Left ventricle myocardium inferior (tissue), 1 donor: ENCODE results near the gene SV2B. TPM values are rescaled to one million over a fixed set of nuclear protein-coding genes. Genes with fewer than 3 reads are reported as not detected.

Experiments
- DNase-seq: peaks from one replicate; pipeline ENCODE4 v3.0.0-alpha.2; 2020
- H3K27ac ChIP-seq: fragments of 200-600 bp; replicated peaks from 2 replicates; pipeline ENCODE4 v1.8.0; 2021
- H3K27me3 ChIP-seq: fragments of 200-600 bp; 2 replicates; pipeline ENCODE4 v1.8.0; 2021; ENCODE audit warnings: low read depth
- H3K36me3 ChIP-seq: fragments of 200-600 bp; 2 replicates; pipeline ENCODE4 v1.8.0; 2021
- H3K4me1 ChIP-seq: fragments of 200-600 bp; 2 replicates; pipeline ENCODE4 v1.8.0; 2021
- H3K4me3 ChIP-seq: fragments of 200-600 bp; 2 replicates; pipeline ENCODE4 v1.8.0; 2021; ENCODE audit warnings: mild to moderate bottlenecking, moderate library complexity
- H3K9me3 ChIP-seq: fragments of 200-600 bp; replicated peaks from 2 replicates; pipeline ENCODE4 v1.8.0; 2021
- intact Hi-C: fragments of 100-400 bp; cut with micrococcal nuclease; formaldehyde crosslinking; loops from one replicate; pipeline ENCODE4 v1.11.0; 2022
- total RNA-seq: library from RNA; stranded (reverse); fragmentation: NEBNext Ultra II Directional; extraction: Animal tissue kit (Norgen Biotek cat#: 25700); gene quantifications from one replicate; pipeline ENCODE4 v1.2.1, GENCODE V29; 2021
- TF ChIP-seq, protein P1 (sequence below): fragments of 200-600 bp; IDR thresholded peaks from 2 replicates; pipeline ENCODE4 v1.8.0; 2021; ENCODE audit warnings: antibody characterized with exemption, mild to moderate bottlenecking, borderline replicate concordance
- donor health status: DM: no; HTN: yes; CAD: no; lungs with severe emphysema.

The SV2B gene
- total RNA-seq, 1 donor from 2014 or later, result 2.8 TPM

DNA sequence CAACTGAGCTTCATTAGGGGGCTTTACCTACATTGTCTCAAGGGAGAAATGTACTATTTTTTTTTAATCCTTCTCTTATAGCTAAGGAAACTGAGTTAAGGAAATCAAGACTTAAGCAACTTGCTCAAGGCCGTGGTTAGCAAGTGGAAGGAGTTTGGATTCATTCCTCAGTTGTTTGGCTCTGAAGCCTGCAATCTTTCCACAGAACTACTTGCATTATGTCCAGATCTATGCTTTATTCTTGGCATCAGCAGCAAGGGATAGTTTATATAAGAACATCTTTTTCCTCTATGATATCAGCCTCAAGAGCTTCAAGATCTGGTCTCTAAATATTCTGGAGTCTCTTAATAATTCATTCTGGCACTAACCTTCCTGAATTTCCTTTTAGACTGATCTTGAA, 182.4 kb downstream of the SV2B start:
- H3K36me3 ChIP-seq, result no peaks in the 10 kb centered on the region
- no peak overlapping the region for H3K27ac ChIP-seq
- H3K4me1 ChIP-seq, result peaks cover 3% of the 10 kb centered on the region
- H3K27me3 ChIP-seq, result no peaks in the 10 kb centered on the region
- intact Hi-C loops, result no loop called here
- no peak for DNase-seq
- TF ChIP-seq, protein P1, sequence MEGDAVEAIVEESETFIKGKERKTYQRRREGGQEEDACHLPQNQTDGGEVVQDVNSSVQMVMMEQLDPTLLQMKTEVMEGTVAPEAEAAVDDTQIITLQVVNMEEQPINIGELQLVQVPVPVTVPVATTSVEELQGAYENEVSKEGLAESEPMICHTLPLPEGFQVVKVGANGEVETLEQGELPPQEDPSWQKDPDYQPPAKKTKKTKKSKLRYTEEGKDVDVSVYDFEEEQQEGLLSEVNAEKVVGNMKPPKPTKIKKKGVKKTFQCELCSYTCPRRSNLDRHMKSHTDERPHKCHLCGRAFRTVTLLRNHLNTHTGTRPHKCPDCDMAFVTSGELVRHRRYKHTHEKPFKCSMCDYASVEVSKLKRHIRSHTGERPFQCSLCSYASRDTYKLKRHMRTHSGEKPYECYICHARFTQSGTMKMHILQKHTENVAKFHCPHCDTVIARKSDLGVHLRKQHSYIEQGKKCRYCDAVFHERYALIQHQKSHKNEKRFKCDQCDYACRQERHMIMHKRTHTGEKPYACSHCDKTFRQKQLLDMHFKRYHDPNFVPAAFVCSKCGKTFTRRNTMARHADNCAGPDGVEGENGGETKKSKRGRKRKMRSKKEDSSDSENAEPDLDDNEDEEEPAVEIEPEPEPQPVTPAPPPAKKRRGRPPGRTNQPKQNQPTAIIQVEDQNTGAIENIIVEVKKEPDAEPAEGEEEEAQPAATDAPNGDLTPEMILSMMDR, result no peak
- H3K9me3 ChIP-seq, result no peaks in the 10 kb centered on the region
- no peak overlapping the region for H3K4me3 ChIP-seq

DNA sequence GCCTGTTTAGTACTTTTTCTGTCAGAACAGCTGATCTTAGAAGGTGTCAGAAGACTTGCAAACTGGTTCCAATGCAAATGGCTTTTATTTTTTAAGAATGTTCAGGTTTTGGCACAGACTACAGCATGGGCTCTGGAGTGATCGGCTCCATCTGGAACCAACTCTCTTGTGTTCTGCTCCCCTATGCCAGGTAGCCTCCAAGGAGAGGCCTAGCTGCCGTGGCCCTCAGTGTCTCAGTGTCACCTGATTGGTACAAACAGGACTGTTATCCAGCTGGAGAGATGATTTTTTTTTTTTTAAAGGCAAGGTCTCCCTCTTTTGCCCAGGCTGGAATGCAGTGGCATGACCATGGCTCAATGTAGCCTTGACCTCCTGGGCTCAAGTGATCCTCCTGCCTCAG, 183.1 kb downstream of the SV2B start:
- no peak overlapping the region for H3K27ac ChIP-seq
- peaks cover 3% of the 10 kb centered on the region for H3K4me1 ChIP-seq
- H3K9me3 ChIP-seq, result no peaks in the 10 kb centered on the region
- no peaks in the 10 kb centered on the region for H3K36me3 ChIP-seq
- H3K4me3 ChIP-seq, result no peak overlapping the region
- no peak for DNase-seq
- intact Hi-C loops, result no loop called here
- TF ChIP-seq, protein P1, result no peak
- H3K27me3 ChIP-seq, result no peaks in the 10 kb centered on the region

DNA sequence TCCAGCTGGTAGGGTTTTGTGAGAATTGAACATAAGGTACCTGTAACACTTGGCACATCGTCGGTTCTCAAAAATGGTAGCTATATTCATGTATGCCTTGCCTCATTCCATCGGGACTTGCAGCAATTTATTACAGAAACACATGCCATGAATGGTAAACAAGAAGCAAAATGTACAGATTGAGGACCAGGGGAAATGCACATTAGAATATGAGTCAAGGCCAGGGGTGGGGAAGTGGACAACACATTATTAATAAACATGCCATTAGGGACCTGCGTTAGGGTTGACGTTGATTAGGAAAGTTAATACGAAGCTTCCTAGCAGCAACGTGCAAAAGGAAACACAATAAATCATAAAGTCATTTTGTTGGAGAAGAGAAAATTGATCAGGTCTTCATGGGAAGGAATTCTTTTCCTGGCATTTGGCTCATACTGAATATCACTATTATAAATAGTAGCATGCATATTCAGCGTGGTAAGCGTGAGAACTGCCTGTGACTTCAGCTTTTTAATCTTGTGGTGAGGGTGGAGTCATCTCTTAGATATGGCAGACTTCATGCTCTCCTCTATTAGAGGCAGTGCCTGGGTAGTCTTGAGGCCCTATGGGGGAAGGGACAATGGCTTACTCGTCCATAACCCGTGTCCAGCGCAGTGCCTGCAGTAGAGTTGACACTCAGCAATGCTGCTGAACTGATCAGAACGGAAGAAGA, 184.9 kb downstream of the SV2B start:
- Histone ChIP-seq H3K27me3 (no peaks in the 10 kb centered on the region), H3K27ac (no peak overlapping the region), H3K4me1 (peaks cover 3% of the 10 kb centered on the region), H3K4me3 (no peak overlapping the region), H3K9me3 (no peaks in the 10 kb centered on the region), H3K36me3 (no peaks in the 10 kb centered on the region)
- no peak for DNase-seq
- TF ChIP-seq, protein P1, result no peak
- intact Hi-C loops, result no loop called here

DNA sequence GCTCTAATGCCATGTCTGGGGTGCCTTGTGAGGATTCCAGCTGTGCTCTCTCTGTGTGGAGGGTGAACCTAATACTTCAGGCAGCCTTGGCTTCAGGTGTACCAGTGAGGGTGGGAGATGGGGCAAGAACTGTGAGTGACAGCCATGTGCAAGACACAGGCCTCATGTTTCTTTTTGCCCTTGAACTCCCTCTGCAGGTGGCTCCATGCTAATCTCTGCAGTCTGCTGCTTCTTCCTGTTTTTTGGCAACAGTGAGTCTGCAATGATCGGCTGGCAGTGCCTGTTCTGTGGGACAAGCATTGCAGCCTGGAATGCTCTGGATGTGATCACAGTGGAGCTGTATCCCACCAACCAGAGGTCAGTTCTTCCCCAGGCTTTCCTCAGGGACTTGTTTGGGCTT, 189.3 kb downstream of the SV2B start:
- Histone ChIP-seq H3K27ac (no peak overlapping the region), H3K27me3 (no peaks in the 10 kb centered on the region), H3K9me3 (no peaks in the 10 kb centered on the region), H3K36me3 (no peaks in the 10 kb centered on the region), H3K4me3 (no peak overlapping the region), H3K4me1 (peaks cover 3% of the 10 kb centered on the region)
- intact Hi-C loops, result no loop called here
- TF ChIP-seq, protein P1, result peak; percentile 18
- DNase-seq, result no peak

DNA sequence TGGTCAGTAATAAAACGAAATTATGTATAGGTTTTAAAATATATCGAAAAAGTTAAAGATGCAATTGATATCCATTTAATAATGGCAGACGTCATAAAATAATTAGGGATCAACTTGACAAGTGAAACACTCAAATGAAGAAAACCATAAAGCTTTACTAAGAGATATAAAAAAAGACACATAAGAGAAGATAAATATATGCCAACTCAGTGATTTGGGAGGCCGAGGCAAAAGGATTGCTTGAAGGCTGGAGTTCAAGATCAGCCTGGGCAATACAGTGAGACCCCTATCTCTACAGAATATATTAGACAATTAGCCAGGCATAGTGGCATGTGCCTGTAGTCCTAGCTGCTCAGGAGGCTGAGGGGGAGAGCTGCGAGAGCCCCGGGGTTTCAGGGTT, 190.5 kb downstream of the SV2B start:
- TF ChIP-seq, protein P1, result no peak

More for the DNA sequence above, 190.5 kb downstream of the SV2B start:
- intact Hi-C loops, result no loop called here
- Histone ChIP-seq H3K27ac (no peak overlapping the region), H3K27me3 (no peaks in the 10 kb centered on the region), H3K36me3 (no peaks in the 10 kb centered on the region), H3K4me3 (no peak overlapping the region), H3K4me1 (peaks cover 8% of the 10 kb centered on the region), H3K9me3 (no peaks in the 10 kb centered on the region)
- DNase-seq, result no peak
